ENCODE data around the gene TMEM121B. TPM values are rescaled to one million over a fixed set of nuclear protein-coding genes. Genes with fewer than 3 reads are reported as not detected.

The TMEM121B gene
- total RNA-seq, 1 donor from 2014 or later = 0.11 TPM

DNA sequence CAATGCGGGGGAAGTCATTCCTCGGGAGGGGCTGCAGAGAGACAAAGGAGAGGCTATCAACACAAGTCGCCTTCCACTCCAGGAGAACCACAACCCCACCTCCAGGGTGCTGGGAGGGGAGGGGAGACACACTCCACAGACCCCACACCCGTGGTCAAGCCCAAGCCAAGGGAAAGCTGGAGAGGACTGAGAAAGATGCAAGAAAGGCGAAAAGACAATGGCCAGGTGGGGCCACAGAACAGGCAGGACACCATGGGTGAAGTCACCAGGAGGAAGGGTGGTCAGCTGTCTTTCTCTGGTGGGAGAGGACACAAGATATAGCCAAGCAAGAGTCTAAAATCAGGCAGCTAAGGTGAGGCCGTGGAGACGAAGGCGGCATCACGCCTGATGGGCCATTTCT is 21.9 kb upstream of the TMEM121B start:
- no peak for DNase-seq (ENCODE audit: low spot score in 2 of 2)
- intact Hi-C loops (cut with DNase I) = no loop called here
- peaks cover 61 to 64% of the 10 kb centered on the region in 2 donors for H3K36me3 ChIP-seq

GRCh38 chr22:17140826-17141766 is 19.9 kb upstream of the TMEM121B start:
- Histone ChIP-seq H3K27me3 (no peaks in the 10 kb centered on the region), H3K36me3 (peaks cover 71 to 73% of the 10 kb centered on the region in 2 donors), H3K4me3 (no peak overlapping the region), H3K9me3 (no peaks in the 10 kb centered on the region), H3K4me1 (no peaks in the 10 kb centered on the region), H3K27ac (no peak overlapping the region)
- TF ChIP-seq, protein P1, sequence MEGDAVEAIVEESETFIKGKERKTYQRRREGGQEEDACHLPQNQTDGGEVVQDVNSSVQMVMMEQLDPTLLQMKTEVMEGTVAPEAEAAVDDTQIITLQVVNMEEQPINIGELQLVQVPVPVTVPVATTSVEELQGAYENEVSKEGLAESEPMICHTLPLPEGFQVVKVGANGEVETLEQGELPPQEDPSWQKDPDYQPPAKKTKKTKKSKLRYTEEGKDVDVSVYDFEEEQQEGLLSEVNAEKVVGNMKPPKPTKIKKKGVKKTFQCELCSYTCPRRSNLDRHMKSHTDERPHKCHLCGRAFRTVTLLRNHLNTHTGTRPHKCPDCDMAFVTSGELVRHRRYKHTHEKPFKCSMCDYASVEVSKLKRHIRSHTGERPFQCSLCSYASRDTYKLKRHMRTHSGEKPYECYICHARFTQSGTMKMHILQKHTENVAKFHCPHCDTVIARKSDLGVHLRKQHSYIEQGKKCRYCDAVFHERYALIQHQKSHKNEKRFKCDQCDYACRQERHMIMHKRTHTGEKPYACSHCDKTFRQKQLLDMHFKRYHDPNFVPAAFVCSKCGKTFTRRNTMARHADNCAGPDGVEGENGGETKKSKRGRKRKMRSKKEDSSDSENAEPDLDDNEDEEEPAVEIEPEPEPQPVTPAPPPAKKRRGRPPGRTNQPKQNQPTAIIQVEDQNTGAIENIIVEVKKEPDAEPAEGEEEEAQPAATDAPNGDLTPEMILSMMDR (IDR thresholded peaks at IDR 0.05) = no peak
- intact Hi-C loops (cut with DNase I) = no loop called here
- DNase-seq (ENCODE audit: low spot score in 2 of 2) = no peak

More for the DNA sequence above, 21.9 kb upstream of the TMEM121B start:
- no peaks in the 10 kb centered on the region for H3K9me3 ChIP-seq
- H3K4me1 ChIP-seq = no peaks in the 10 kb centered on the region
- H3K27me3 ChIP-seq = no peaks in the 10 kb centered on the region
- H3K4me3 ChIP-seq = no peak overlapping the region
- H3K27ac ChIP-seq = no peak overlapping the region
- TF ChIP-seq, protein P1 (IDR thresholded peaks at IDR 0.05) = no peak

GRCh38 chr22:17140022-17140421 is 18.9 kb upstream of the TMEM121B start:
- Histone ChIP-seq H3K4me1 (no peaks in the 10 kb centered on the region), H3K36me3 (peaks cover 68 to 76% of the 10 kb centered on the region in 2 donors), H3K9me3 (no peaks in the 10 kb centered on the region), H3K4me3 (no peak overlapping the region), H3K27ac (no peak overlapping the region), H3K27me3 (no peaks in the 10 kb centered on the region)
- TF ChIP-seq, protein P1 (IDR thresholded peaks at IDR 0.05) = no peak
- intact Hi-C loops (cut with DNase I) = no loop called here
- DNase-seq (ENCODE audit: low spot score in 2 of 2) = no peak

- Histone ChIP-seq H3K36me3 (peaks cover 55 to 63% of the 10 kb centered on the region in 2 donors), H3K9me3 (no peaks in the 10 kb centered on the region), H3K4me3 (no peak overlapping the region), H3K27me3 (no peaks in the 10 kb centered on the region), H3K27ac (no peak overlapping the region), H3K4me1 (no peaks in the 10 kb centered on the region)
- intact Hi-C loops (cut with DNase I) = no loop called here
- DNase-seq (ENCODE audit: low spot score in 2 of 2) = no peak
- TF ChIP-seq, protein P1 (IDR thresholded peaks at IDR 0.05) = no peak
These were observed 17.4 kb upstream of the TMEM121B start for GRCh38 chr22:17138513-17138912.

- no peaks in the 10 kb centered on the region for H3K4me1 ChIP-seq
- H3K4me3 ChIP-seq = no peak overlapping the region
- no peak for DNase-seq (ENCODE audit: low spot score in 2 of 2)
- intact Hi-C loops (cut with DNase I) = no loop called here
- H3K27me3 ChIP-seq = no peaks in the 10 kb centered on the region
- peaks cover 52 to 58% of the 10 kb centered on the region in 2 donors for H3K36me3 ChIP-seq
- TF ChIP-seq, protein P1 (IDR thresholded peaks at IDR 0.05) = no peak
- no peaks in the 10 kb centered on the region for H3K9me3 ChIP-seq
- H3K27ac ChIP-seq = no peak overlapping the region
These were observed 16.8 kb upstream of the TMEM121B start for GRCh38 chr22:17137861-17138425.

Data from ascending aorta (tissue), 2 donors.